GM18508 (cell line): ENCODE results near the gene MAP3K6.

Experiments used
- ATAC-seq: cut with Tn5 transposase; IDR thresholded peaks from one replicate; pipeline ENCODE4 v1.9.1; 2021; ENCODE audit warnings: moderate number of reproducible peaks; ENCODE audit not compliant: insufficient read depth, unreplicated experiment

Gene MAP3K6

DNA sequence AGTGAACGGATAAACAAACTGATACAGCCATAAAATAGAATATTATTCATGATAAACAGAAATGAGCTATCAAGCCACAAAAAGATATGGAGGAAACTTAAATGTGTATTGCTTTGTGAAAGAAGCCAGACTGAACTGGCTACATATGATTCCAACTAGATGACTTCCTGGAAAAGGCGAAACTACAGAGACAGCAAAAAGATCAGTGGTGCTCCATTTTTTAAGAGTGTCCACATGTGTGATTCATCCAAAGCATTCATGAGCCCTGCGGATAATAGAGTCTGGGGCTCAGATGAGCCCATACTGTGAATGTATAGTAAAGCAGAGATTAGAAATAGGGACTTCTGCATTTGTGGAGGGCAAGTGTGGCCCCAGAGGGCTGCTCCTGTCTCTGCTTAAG, 52.6 kb downstream of the MAP3K6 start:
- no peak for ATAC-seq

DNA sequence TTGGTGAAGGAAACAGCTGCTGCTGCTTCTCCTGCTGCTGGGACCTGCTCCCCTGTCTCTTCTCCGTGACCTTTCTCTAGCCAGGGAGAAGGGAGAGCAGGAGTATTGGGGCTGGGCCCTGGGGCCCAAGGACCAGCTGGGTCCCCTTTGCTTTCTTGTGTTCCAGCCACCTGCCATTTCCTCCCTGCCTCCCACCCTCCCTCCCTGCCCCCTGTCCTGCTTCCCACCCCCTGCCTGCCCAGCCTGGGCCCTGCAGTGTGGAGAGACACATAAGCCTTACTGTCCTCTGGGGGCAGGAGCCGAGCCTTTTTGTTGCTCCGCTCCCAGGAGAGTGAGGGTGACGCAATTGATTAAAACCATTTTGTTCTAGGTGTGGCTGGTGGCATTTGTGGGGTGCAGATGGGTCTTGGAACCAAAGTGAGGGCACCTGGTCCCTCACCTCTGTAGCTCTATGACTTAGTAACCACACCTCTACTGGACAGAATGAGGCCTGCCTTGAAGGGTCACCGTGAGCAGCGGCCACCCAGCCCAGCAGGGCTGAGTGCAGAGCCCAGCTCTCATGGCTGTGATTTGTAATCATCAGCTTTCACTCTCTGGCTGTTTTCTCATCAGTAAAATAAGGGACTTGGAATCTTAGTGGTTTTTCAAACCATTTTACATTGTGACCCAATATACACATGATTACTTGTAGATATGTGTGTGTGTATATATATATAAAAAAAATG, 58.7 kb downstream of the MAP3K6 start:
- ATAC-seq = no peak

DNA sequence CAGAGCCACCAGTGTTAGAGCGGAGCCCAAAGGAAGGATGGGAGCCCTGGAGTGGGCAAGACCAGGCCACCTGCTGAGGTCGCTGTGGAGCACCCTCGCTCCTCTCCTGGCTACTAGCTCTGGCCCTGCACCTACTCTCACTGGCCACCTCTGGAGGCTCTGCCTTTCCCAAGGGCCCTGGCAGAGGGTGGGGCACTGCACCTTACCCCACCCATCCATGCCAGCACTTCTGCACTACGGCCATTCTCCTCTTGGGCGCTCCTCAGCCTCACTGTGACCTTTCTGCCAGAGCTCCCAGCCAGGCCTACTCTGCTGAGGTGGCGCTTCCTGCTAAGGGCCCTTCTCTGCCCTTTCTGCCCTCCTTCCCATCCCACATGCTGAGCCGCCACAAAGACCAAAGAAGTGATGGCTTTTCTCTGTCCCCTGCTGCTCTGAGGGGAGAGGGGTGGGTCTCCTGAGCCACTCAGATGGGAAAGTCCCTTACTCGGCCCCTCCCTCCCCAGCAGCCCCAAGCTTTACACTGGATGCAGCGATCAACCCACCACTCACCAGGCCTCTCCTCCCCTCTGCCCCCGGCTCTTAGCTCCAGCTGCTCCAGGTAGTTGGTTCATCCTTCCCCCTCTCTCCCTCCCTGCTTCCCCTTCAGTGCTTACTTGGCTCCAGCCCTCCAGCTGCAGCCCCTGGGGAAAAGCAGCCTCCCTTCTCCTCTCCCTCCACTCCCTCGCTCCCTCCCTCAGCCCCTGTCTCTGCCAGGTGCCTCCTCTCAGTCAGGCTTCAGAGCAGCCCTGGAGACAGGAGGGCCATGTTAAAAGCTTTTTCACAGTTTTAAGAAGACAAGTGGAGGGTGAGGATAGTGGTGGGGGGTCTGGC, 59.6 kb downstream of the MAP3K6 start:
- ATAC-seq = no peak

DNA sequence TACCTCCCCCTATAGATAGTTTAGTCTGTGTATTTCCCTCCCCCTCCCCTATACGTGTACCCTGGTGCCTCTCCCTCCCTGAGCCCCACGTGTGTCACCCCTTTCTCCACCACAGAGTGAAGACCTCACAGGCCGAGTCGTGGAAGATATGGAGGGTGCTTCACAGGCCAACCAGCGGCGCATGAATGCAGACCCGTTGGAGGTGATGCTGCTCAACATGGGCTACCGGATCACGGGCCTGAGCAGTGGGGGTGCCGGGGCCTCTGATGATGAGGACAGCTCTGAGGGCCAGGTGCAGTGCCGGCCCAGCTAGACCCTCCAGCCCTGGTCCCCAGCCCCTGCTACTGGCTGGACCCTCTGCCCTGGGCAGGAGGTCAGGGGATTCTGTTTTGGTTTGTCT, 60.7 kb downstream of the MAP3K6 start:
- no peak for ATAC-seq
